H1 (cell line): Measurements from ENCODE around the gene UBR3. TPM values are rescaled to one million over a fixed set of nuclear protein-coding genes. Genes with fewer than 3 reads are reported as not detected.

Experiments
- CTCF ChIA-PET: fragments of 300-600 bp; sonication (Branson Sonifier 250); formaldehyde crosslinking; loops from one replicate; lab custom pipeline; 2021; ENCODE audit not compliant: partially characterized antibody; lab: Charles Lee
- POLR2A ChIA-PET: fragments of 300-600 bp; sonication (Branson Sonifier 250); formaldehyde crosslinking; loops from one replicate; lab custom pipeline; 2021; ENCODE audit warnings: inconsistent platforms; ENCODE audit not compliant: partially characterized antibody; lab: Charles Lee
- DNase-seq, 2 experiments: peaks; one replicate each; pipeline versions ENCODE4 v3.0.0 to v3.0.0-alpha.2; 2010 to 2022; ENCODE audit warnings: low spot score in 2 of 2, low read depth in 1 of 2, mixed read lengths in 1 of 2
- FAIRE-seq: peaks from 2 replicates; lab custom pipeline; 2011; peaks lifted over from hg19 to GRCh38; lab: Jason Lieb, UNC
- H2AFZ ChIP-seq: 2 replicates; pipeline ENCODE4 v1.8.1; 2012; ENCODE audit warnings: low read length, inconsistent platforms
- H2AK5ac ChIP-seq: 2 replicates; pipeline ENCODE4 v1.6.1; 2013; ENCODE audit warnings: low read depth, low read length
- H2BK120ac ChIP-seq: replicated peaks from 2 replicates; pipeline ENCODE3; 2013; ENCODE audit warnings: low read depth, low read length, inconsistent platforms
- H2BK12ac ChIP-seq: 2 replicates; pipeline ENCODE4 v1.6.1; 2013; ENCODE audit warnings: low read depth, low read length
- H2BK15ac ChIP-seq: 2 replicates; pipeline ENCODE4 v1.6.1; 2013; ENCODE audit warnings: low read length
- H2BK20ac ChIP-seq: 2 replicates; pipeline ENCODE4 v1.6.1; 2013; ENCODE audit warnings: low read length
- H2BK5ac ChIP-seq: 2 replicates; pipeline ENCODE4 v1.6.1; 2013; ENCODE audit warnings: low read depth, low read length
- H3K14ac ChIP-seq: 2 replicates; pipeline ENCODE4 v1.6.1; 2013; ENCODE audit warnings: inconsistent platforms; ENCODE audit not compliant: insufficient read length
- H3K18ac ChIP-seq: 2 replicates; pipeline ENCODE4 v1.6.1; 2013; ENCODE audit warnings: low read length; ENCODE audit errors: extremely low read depth
- H3K23ac ChIP-seq: 2 replicates; pipeline ENCODE4 v1.6.1; 2013; ENCODE audit warnings: inconsistent platforms; ENCODE audit not compliant: insufficient read length
- H3K23me2 ChIP-seq: 2 replicates; pipeline ENCODE4 v1.6.1; 2013; ENCODE audit warnings: low read depth, low read length
- H3K27ac ChIP-seq: 2 replicates; pipeline ENCODE4 v1.6.1; 2011; ENCODE audit warnings: low read depth, low read length, inconsistent platforms
- H3K27me3 ChIP-seq, 4 experiments: replicated peaks in 1 of 4; 1 replicate in 1 of 4; 2 replicates in 3 of 4; pipeline versions ENCODE4 v1.6.1 to v1.8.1; 2011 to 2013; ENCODE audit warnings: low read length in 3 of 4, mild to moderate bottlenecking in 3 of 4, inconsistent platforms in 2 of 4, mixed read lengths in 2 of 4, moderate library complexity in 1 of 4; ENCODE audit not compliant: control insufficient read depth in 3 of 4, insufficient read depth in 3 of 4; ENCODE audit errors: extremely low read depth in 1 of 4
- H3K36me3 ChIP-seq, 4 experiments: 2 replicates each; pipeline versions ENCODE4 v1.6.1 to v1.8.1; 2011 to 2013; ENCODE audit warnings: mild to moderate bottlenecking in 4 of 4, low read length in 3 of 4, moderate library complexity in 2 of 4, control low read depth in 1 of 4, inconsistent platforms in 1 of 4; ENCODE audit not compliant: insufficient read depth in 4 of 4, control insufficient read depth in 2 of 4
- H3K4ac ChIP-seq: replicated peaks from 2 replicates; pipeline ENCODE3; 2013; ENCODE audit warnings: low read length, low read depth, mixed read lengths, inconsistent platforms; ENCODE audit not compliant: insufficient read length
- H3K4me1 ChIP-seq, 4 experiments: replicated peaks in 1 of 4; 1 replicate in 1 of 4; 2 replicates in 3 of 4; pipeline versions ENCODE4 v1.6.1 to v1.8.1; 2011 to 2013; ENCODE audit warnings: low read length in 3 of 4, inconsistent platforms in 2 of 4, mixed read lengths in 1 of 4; ENCODE audit not compliant: insufficient read depth in 4 of 4, control insufficient read depth in 3 of 4
- H3K4me2 ChIP-seq, 2 experiments: 2 replicates each; pipeline versions ENCODE4 v1.6.1 to v1.8.1; 2011 to 2013; ENCODE audit warnings: low read depth in 2 of 2, low read length in 2 of 2, control low read depth in 1 of 2, inconsistent platforms in 1 of 2, mild to moderate bottlenecking in 1 of 2; ENCODE audit not compliant: insufficient read depth in 1 of 2
- H3K4me3 ChIP-seq, 4 experiments: fragments of 200-600, 300-600 bp in 1 of 4; sonication (generic), shearing (Covaris generic), sonication (Bioruptor Twin) in 1 of 4; 2 replicates each; pipeline versions ENCODE4 v1.5.1 to v1.8.1; 2011 to 2016; ENCODE audit warnings: low read length in 4 of 4, low read depth in 3 of 4, control low read depth in 2 of 4, inconsistent platforms in 2 of 4, mild to moderate bottlenecking in 2 of 4, mixed read lengths in 1 of 4, moderate library complexity in 1 of 4; ENCODE audit not compliant: insufficient read depth in 2 of 4; ENCODE audit errors: extremely low read depth in 1 of 4
- H3K56ac ChIP-seq: replicated peaks from 2 replicates; pipeline ENCODE3; 2013; ENCODE audit warnings: low read depth, mild to moderate bottlenecking, mixed read lengths, low read length, inconsistent platforms; ENCODE audit not compliant: insufficient read length
- H3K79me1 ChIP-seq: 2 replicates; pipeline ENCODE4 v1.6.1; 2013; ENCODE audit warnings: low read depth, low read length, control low read depth
- H3K79me2 ChIP-seq, 2 experiments: 2 replicates each; pipeline versions ENCODE4 v1.6.1 to v1.8.1; 2012 to 2013; ENCODE audit warnings: low read length in 2 of 2, mild to moderate bottlenecking in 2 of 2, inconsistent platforms in 1 of 2; ENCODE audit not compliant: insufficient read depth in 2 of 2, control insufficient read depth in 1 of 2
- H3K9ac ChIP-seq, 4 experiments: replicated peaks in 1 of 4; 1 replicate in 1 of 4; 2 replicates in 3 of 4; pipeline versions ENCODE4 v1.6.1 to v1.8.1; 2011 to 2013; ENCODE audit warnings: low read depth in 3 of 4, low read length in 3 of 4, control low read depth in 2 of 4, mild to moderate bottlenecking in 2 of 4, moderate library complexity in 2 of 4, inconsistent platforms in 1 of 4; ENCODE audit errors: extremely low read depth in 1 of 4
- H3K9me3 ChIP-seq, 2 experiments: 2 replicates each; pipeline versions ENCODE4 v1.6.1 to v1.8.1; 2012 to 2013; ENCODE audit warnings: mild to moderate bottlenecking in 2 of 2, moderate library complexity in 2 of 2, control low read depth in 1 of 2, inconsistent platforms in 1 of 2, low read depth in 1 of 2, low read length in 1 of 2, mixed read lengths in 1 of 2; ENCODE audit not compliant: insufficient read depth in 2 of 2
- H4K20me1 ChIP-seq, 2 experiments: replicated peaks in 1 of 2; 2 replicates each; pipeline versions ENCODE3 to v1.8.1; 2011 to 2013; ENCODE audit warnings: inconsistent platforms in 2 of 2, low read length in 2 of 2, mild to moderate bottlenecking in 1 of 2; ENCODE audit not compliant: insufficient read depth in 2 of 2, control insufficient read depth in 1 of 2
- H4K5ac ChIP-seq: 2 replicates; pipeline ENCODE4 v1.6.1; 2013; ENCODE audit warnings: low read length, low read depth, mixed read lengths, inconsistent platforms; ENCODE audit not compliant: insufficient read length
- H4K8ac ChIP-seq: 2 replicates; pipeline ENCODE4 v1.8.0; 2013; ENCODE audit warnings: mild to moderate bottlenecking, moderate library complexity, low read length, inconsistent platforms; ENCODE audit not compliant: insufficient read depth; ENCODE audit errors: extremely low read depth
- H4K91ac ChIP-seq: replicated peaks from 2 replicates; pipeline ENCODE3; 2013; ENCODE audit warnings: low read length, mixed read lengths, inconsistent platforms; ENCODE audit not compliant: insufficient read length
- BCL11A ChIP-seq, 2 experiments: IDR thresholded peaks; one replicate each; pipeline ENCODE4 v1.6.1; 2011; ENCODE audit warnings: low read depth in 2 of 2, low read length in 2 of 2, mild to moderate bottlenecking in 2 of 2
- CBX8 ChIP-seq: fragments of 300-800, 300-1000 bp; sonication (generic); IDR thresholded peaks from 2 replicates; pipeline ENCODE4 v1.7.1; 2016; ENCODE audit warnings: low read depth, low read length, borderline replicate concordance
- EP300 ChIP-seq, 2 experiments: IDR thresholded peaks; 1 replicate in 1 of 2; 2 replicates in 1 of 2; pipeline ENCODE4 v1.6.1; 2011 to 2012; ENCODE audit warnings: low read depth in 2 of 2, low read length in 2 of 2, mild to moderate bottlenecking in 2 of 2, borderline replicate concordance in 1 of 2, inconsistent platforms in 1 of 2, moderate library complexity in 1 of 2
- GABPA ChIP-seq: IDR thresholded peaks from 2 replicates; pipeline ENCODE4 v1.6.1; 2011; ENCODE audit warnings: mild to moderate bottlenecking, low read length, moderate library complexity, borderline replicate concordance; ENCODE audit not compliant: insufficient read depth
- GTF2F1 ChIP-seq: IDR thresholded peaks from 2 replicates; pipeline ENCODE4 v1.6.1; 2012; ENCODE audit warnings: low read depth, low read length, improper control_type of control experiment, borderline replicate concordance
- HDAC6 ChIP-seq: IDR thresholded peaks from one replicate; pipeline ENCODE4 v1.7.1; 2012; ENCODE audit warnings: low read depth, mild to moderate bottlenecking, inconsistent platforms, low read length, moderate library complexity
- PHF8 ChIP-seq: fragments of 200-600 bp; sonication (generic); conservative IDR thresholded peaks from 2 replicates; pipeline ENCODE4 v1.7.1; 2012; ENCODE audit warnings: low read depth, mild to moderate bottlenecking, inconsistent platforms, low read length, moderate library complexity
- POLR2A ChIP-seq, 2 experiments: IDR thresholded peaks; 1 replicate in 1 of 2; 2 replicates in 1 of 2; pipeline ENCODE4 v1.6.1; 2011; ENCODE audit warnings: low read depth in 2 of 2, low read length in 2 of 2, mild to moderate bottlenecking in 2 of 2; ENCODE audit errors: control extremely low read depth in 1 of 2
- RBBP5 ChIP-seq: IDR thresholded peaks from 2 replicates; pipeline ENCODE4 v1.7.1; 2012; ENCODE audit warnings: low read depth, mild to moderate bottlenecking, inconsistent platforms, low read length, moderate library complexity, borderline replicate concordance
- RXRA ChIP-seq: IDR thresholded peaks from 2 replicates; pipeline ENCODE4 v1.6.1; 2011; ENCODE audit warnings: low read depth, mild to moderate bottlenecking, low read length, moderate library complexity; ENCODE audit not compliant: insufficient read depth
- SUZ12 ChIP-seq: fragments of 200-600 bp; sonication (generic); IDR thresholded peaks from 2 replicates; pipeline ENCODE4 v1.6.1; 2012; ENCODE audit warnings: mild to moderate bottlenecking, inconsistent platforms, low read length, moderate library complexity, mixed read lengths
- TCF12 ChIP-seq: IDR thresholded peaks from 2 replicates; pipeline ENCODE4 v1.6.1; 2011; ENCODE audit warnings: low read depth, mild to moderate bottlenecking, low read length
- TEAD4 ChIP-seq: IDR thresholded peaks from 2 replicates; pipeline ENCODE4 v1.6.1; 2012; ENCODE audit warnings: low read depth, low read length, inconsistent platforms, mixed read lengths
- ZNF274 ChIP-seq: IDR thresholded peaks from 2 replicates; pipeline ENCODE4 v1.7.0; 2012; ENCODE audit warnings: low read length, borderline replicate concordance; ENCODE audit errors: extremely low read depth
- polyA plus RNA-seq, 7 experiments: library from polyadenylated mRNA; depleted of rRNA in 3 of 7; stranded (reverse) in 5 of 7; unstranded in 2 of 7; fragments of >200 nt in 5 of 7; fragments of 200-250 nt in 2 of 7; gene quantifications; 1 replicate in 5 of 7; 2 replicates in 1 of 7; 4 replicates in 1 of 7; pipeline versions ENCODE4 v1.2.1 to v1.2.3, GENCODE V29; 2011 to 2013; ENCODE audit warnings: missing spikeins in 2 of 7, mixed read lengths in 2 of 7
- total RNA-seq: library from RNA; stranded (reverse); fragmentation: NEBNext Ultra II Directional; extraction: Animal tissue kit (Norgen Biotek cat#: 25700); gene quantifications from 2 replicates; pipeline ENCODE4 v1.2.1, GENCODE V29; 2021

The UBR3 gene
- total and polyA plus RNA-seq, 2 of the 8 experiments (the other 6 are each of a cell fraction or from before 2014, with no cell fraction given): 3.7 to 17.7 TPM

- no peak for FAIRE-seq
- no peak overlapping the region for H3K4me2 ChIP-seq
- no peak overlapping the region for H3K4ac ChIP-seq
- H3K23ac ChIP-seq: no peak overlapping the region
- no peaks in the 10 kb centered on the region for H3K79me2 ChIP-seq
- H2AK5ac ChIP-seq: no peak overlapping the region
- H3K9ac ChIP-seq: no peak overlapping the region
- DNase-seq: no peak
- no peaks in the 10 kb centered on the region for H3K27me3 ChIP-seq
- no peaks in the 10 kb centered on the region for H4K20me1 ChIP-seq
- H3K9me3 ChIP-seq: no peaks in the 10 kb centered on the region
- no peak overlapping the region for H2BK5ac ChIP-seq
- H4K91ac ChIP-seq: no peak overlapping the region
- no peaks in the 10 kb centered on the region for H3K36me3 ChIP-seq
- ChIA-PET POLR2A (no interaction called here), CTCF (no interaction called here)
- H3K79me1 ChIP-seq: no peaks in the 10 kb centered on the region
- H2BK12ac ChIP-seq: no peak overlapping the region
- no peak overlapping the region for H3K27ac ChIP-seq
- no peak overlapping the region for H3K18ac ChIP-seq
- H3K56ac ChIP-seq: no peak overlapping the region
- H3K14ac ChIP-seq: no peak overlapping the region
- H2BK15ac ChIP-seq: no peak overlapping the region
- H2AFZ ChIP-seq: no peak overlapping the region
- H3K4me3 ChIP-seq: no peak overlapping the region
- no peak overlapping the region for H4K5ac ChIP-seq
- H3K4me1 ChIP-seq: no peaks in the 10 kb centered on the region
- no peaks in the 10 kb centered on the region for H3K23me2 ChIP-seq
- H2BK20ac ChIP-seq: no peak overlapping the region
- no peak overlapping the region for H2BK120ac ChIP-seq
- H4K8ac ChIP-seq: no peak overlapping the region
- TF ChIP-seq GABPA (no peak), PHF8 (no peak), ZNF274 (no peak), SUZ12 (no peak), POLR2A (IDR thresholded peaks at IDR 0.05; ENCODE audit: control extremely low read depth in 1 of 2, low read depth in 2 of 2, low read length in 2 of 2) (no peak), TEAD4 (no peak), EP300 (IDR thresholded peaks at IDR 0.05; ENCODE audit: borderline replicate concordance in 1 of 2, low read depth in 2 of 2, low read length in 2 of 2) (no peak), HDAC6 (no peak), CBX8 (no peak), RBBP5 (no peak), TCF12 (no peak), GTF2F1 (no peak), BCL11A (IDR thresholded peaks at IDR 0.05; ENCODE audit: low read depth in 2 of 2, low read length in 2 of 2) (no peak), RXRA (no peak)
Measured at GRCh38 chr2:169923977-169924376, 96.7 kb downstream of the UBR3 start.
